Ascending aorta (tissue), 2 donors: Measurements from ENCODE around the gene CRK. TPM values are rescaled to one million over a fixed set of nuclear protein-coding genes. Genes with fewer than 3 reads are reported as not detected.
A peak's percentile ranks its signal among the peaks of the same experiment; 100 is the strongest.
"Not testable (repeated sequence)": the region's sequence is repeated elsewhere in the genome, so short reads cannot be mapped to it uniquely, and the experiment has no call there.

Source experiments
- DNase-seq, 2 donors: peaks; one replicate each; pipeline ENCODE4 v3.0.0-alpha.2; 2019; ENCODE audit warnings: low spot score in 2 of 2
- H3K27ac ChIP-seq, 2 donors: fragments of 200-600 bp; sonication (generic); one replicate each; pipeline ENCODE4 v1.5.1; 2016 to 2017; ENCODE audit warnings: mild to moderate bottlenecking in 1 of 2
- H3K27me3 ChIP-seq: fragments of 200-600 bp; sonication (generic); one replicate; pipeline ENCODE4 v1.5.1; 2017
- H3K36me3 ChIP-seq, 2 donors: fragments of 200-600 bp; sonication (generic); one replicate each; pipeline ENCODE4 v1.5.1; 2016
- H3K4me1 ChIP-seq, 2 donors: fragments of 200-600 bp; sonication (generic); one replicate each; pipeline ENCODE4 v1.5.1; 2016 to 2017; ENCODE audit warnings: mild to moderate bottlenecking in 1 of 2
- H3K4me3 ChIP-seq, 2 donors: fragments of 200-600 bp; sonication (generic); one replicate each; pipeline ENCODE4 v1.5.1; 2016 to 2017; ENCODE audit warnings: mild to moderate bottlenecking in 1 of 2
- H3K9me3 ChIP-seq, 2 donors: fragments of 200-600 bp; sonication (generic); one replicate each; pipeline ENCODE4 v1.5.1; 2016
- CTCF ChIP-seq, 3 experiments: fragments of 200-600 bp in 2 of 3; fragments of 450-650 bp in 1 of 3; sonication (generic) in 2 of 3; IDR thresholded peaks; one replicate each; pipeline ENCODE4 v1.5.1; 2016 to 2019; ENCODE audit warnings: antibody characterized with exemption in 3 of 3, mild to moderate bottlenecking in 1 of 3, moderate library complexity in 1 of 3
- intact Hi-C: fragments of 100-400 bp; cut with DNase I; formaldehyde crosslinking; loops from one replicate; pipeline ENCODE4 v1.15.1; 2023
- total RNA-seq: library from RNA; depleted of rRNA; stranded (reverse); fragments of >200 nt; gene quantifications from one replicate; pipeline ENCODE4 v1.1.0, GENCODE V29; 2016

The CRK gene
- total RNA-seq, 1 donor from 2014 or later = 83.4 TPM

GRCh38 chr17:1422885-1423284, 33.1 kb downstream of the CRK start:
- peak in 1 of 2 donors; percentile 77 for DNase-seq
- H3K9me3 ChIP-seq = no peaks in the 10 kb centered on the region
- intact Hi-C loops = no loop called here
- TF ChIP-seq CTCF (IDR thresholded peaks at IDR 0.05) = no peak
- peaks cover 17 to 51% of the 10 kb centered on the region in 2 donors for H3K36me3 ChIP-seq
- H3K27me3 ChIP-seq = no peaks in the 10 kb centered on the region
- H3K4me1 ChIP-seq = peaks cover 3 to 13% of the 10 kb centered on the region in 2 donors
- no peak overlapping the region for H3K4me3 ChIP-seq
- H3K27ac ChIP-seq = peak overlapping the region; percentile 72 to 78

GRCh38 chr17:1421470-1421869, 34.6 kb downstream of the CRK start:
- intact Hi-C loops = no loop called here
- no peaks in the 10 kb centered on the region for H3K27me3 ChIP-seq
- no peak for TF ChIP-seq CTCF (IDR thresholded peaks at IDR 0.05)
- peaks cover 3 to 13% of the 10 kb centered on the region in 2 donors for H3K4me1 ChIP-seq
- peaks cover 17 to 51% of the 10 kb centered on the region in 2 donors for H3K36me3 ChIP-seq
- DNase-seq = no peak
- no peaks in the 10 kb centered on the region for H3K9me3 ChIP-seq
- no peak overlapping the region for H3K4me3 ChIP-seq
- no peak overlapping the region for H3K27ac ChIP-seq

GRCh38 chr17:1420981-1421380, 35.1 kb downstream of the CRK start:
- Histone ChIP-seq H3K27ac (no peak overlapping the region), H3K36me3 (peaks cover 17 to 47% of the 10 kb centered on the region in 2 donors), H3K4me1 (peaks cover 3 to 13% of the 10 kb centered on the region in 2 donors), H3K27me3 (no peaks in the 10 kb centered on the region), H3K4me3 (no peak overlapping the region), H3K9me3 (no peaks in the 10 kb centered on the region)
- no peak for TF ChIP-seq CTCF (IDR thresholded peaks at IDR 0.05)
- no peak for DNase-seq
- intact Hi-C loops = no loop called here

GRCh38 chr17:1420163-1420562, 35.9 kb downstream of the CRK start:
- Histone ChIP-seq H3K4me1 (peaks cover 3 to 13% of the 10 kb centered on the region in 2 donors), H3K27ac (no peak overlapping the region), H3K9me3 (no peaks in the 10 kb centered on the region), H3K36me3 (peaks cover 17 to 39% of the 10 kb centered on the region in 2 donors), H3K4me3 (no peak overlapping the region), H3K27me3 (no peaks in the 10 kb centered on the region)
- no peak for TF ChIP-seq CTCF (IDR thresholded peaks at IDR 0.05)
- intact Hi-C loops = no loop called here
- DNase-seq = no peak

- H3K36me3 ChIP-seq = peaks cover 17 to 36% of the 10 kb centered on the region in 2 donors
- H3K27me3 ChIP-seq, intact Hi-C loops, H3K27ac ChIP-seq, DNase-seq, H3K4me3 ChIP-seq, H3K9me3 ChIP-seq: not testable (repeated sequence)
- H3K4me1 ChIP-seq = peaks cover 3 to 11% of the 10 kb centered on the region in 2 donors
Measured at GRCh38 chr17:1418476-1418875, 37.6 kb downstream of the CRK start.

- no peaks in the 10 kb centered on the region for H3K9me3 ChIP-seq
- no peak overlapping the region for H3K27ac ChIP-seq
- no peaks in the 10 kb centered on the region for H3K27me3 ChIP-seq
- intact Hi-C loops = no loop called here
- H3K36me3 ChIP-seq = peaks cover 12 to 16% of the 10 kb centered on the region in 2 donors
- no peak for DNase-seq
- no peak for TF ChIP-seq CTCF (IDR thresholded peaks at IDR 0.05)
- no peak overlapping the region for H3K4me3 ChIP-seq
- H3K4me1 ChIP-seq = peaks cover 0 to 11% of the 10 kb centered on the region in 2 donors
Measured at GRCh38 chr17:1416414-1416813, 39.6 kb downstream of the CRK start.
